Activated CD8-positive, alpha-beta memory T cell treated with anti-CD3 and anti-CD28 coated beads, Interleukin-2, amount 50 U/mL, for 1 hour (primary cell): ENCODE results near the gene OAF.
"Not testable (repeated sequence)": the region's sequence is repeated elsewhere in the genome, so short reads cannot be mapped to it uniquely, and the experiment has no call there.

ENCODE experiments used
- DNase-seq: peaks from one replicate; pipeline ENCODE4 v3.0.0-alpha.2; 2020; ENCODE audit errors: extremely low read depth

OAF gene

DNA sequence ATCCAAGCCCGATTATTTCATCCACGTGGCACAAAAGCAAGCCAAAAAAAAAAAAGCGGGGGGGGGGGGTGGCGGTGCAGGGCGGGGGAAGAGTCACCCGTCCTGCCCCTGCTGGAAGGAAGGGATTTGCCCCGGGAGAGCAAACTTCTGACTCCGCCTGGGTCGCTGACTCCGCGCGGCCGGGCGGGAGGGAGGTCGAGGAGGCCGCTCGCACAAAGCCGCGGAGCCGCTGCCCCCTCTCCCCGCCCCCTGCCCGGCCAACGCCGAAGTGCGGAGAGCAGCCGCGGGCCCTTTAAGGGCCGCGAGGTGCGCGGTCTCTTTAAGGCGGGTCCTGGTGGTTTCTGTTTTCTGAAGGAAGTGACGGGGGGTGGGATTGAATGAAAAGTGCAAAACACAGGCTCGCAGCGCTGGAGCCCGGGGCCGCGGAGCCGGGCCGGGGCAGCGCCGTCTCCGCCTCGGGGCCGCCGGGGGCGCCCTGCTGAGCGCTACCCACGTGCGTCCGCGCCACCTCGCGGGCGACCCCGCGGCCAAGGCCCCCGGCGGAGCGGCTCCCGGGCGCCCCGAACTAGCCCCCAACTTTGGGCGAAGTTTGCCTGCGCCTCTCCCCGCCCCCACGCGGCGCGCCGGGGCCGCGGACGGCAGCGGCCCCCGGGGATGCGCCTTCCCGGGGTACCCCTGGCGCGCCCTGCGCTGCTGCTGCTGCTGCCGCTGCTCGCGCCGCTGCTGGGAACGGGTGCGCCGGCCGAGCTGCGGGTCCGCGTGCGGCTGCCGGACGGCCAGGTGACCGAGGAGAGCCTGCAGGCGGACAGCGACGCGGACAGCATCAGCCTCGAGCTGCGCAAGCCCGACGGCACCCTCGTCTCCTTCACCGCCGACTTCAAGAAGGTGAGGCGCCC lies at the start of gene OAF:
TSS of gene OAF (plus strand) at position 407 of the 896 bp plus-strand sequence. CDS start at position 655, 248 bp downstream.
- no peak for DNase-seq

GRCh38 chr11:120167659-120168058 lies 43.2 kb upstream of the OAF start:
- no peak for DNase-seq

- DNase-seq, result no peak
Measured at GRCh38 chr11:120168108-120168959, 42.5 kb upstream of the OAF start.

GRCh38 chr11:120168960-120169681 lies 41.7 kb upstream of the OAF start:
- no peak for DNase-seq

GRCh38 chr11:120169981-120170698 lies 40.7 kb upstream of the OAF start:
- DNase-seq, result no peak

DNA sequence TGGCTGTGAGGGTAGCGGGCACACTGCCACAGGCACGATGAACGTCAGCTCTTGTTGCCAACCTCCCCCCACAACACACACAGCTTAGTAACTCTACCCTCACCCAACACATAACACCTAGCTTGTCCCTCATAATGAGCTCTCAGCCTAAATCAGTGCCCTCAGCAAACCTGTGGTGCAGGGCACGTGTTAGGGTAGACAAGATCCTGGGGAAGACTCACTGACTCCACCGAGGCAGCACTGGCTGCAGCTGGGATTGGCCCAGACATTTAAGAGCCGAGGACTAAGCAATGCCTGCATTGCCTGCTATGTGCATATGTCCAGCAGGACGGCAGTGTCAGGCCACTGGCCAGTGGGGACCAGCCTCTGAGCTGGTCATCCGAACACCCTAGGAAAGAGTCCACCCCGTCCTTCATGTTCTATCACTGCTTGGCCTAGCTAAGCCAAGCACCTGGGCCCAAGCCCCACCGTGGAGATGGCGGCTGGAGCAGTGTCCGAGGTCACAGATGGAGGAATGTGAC lies 40.0 kb upstream of the OAF start:
- no peak for DNase-seq

DNA sequence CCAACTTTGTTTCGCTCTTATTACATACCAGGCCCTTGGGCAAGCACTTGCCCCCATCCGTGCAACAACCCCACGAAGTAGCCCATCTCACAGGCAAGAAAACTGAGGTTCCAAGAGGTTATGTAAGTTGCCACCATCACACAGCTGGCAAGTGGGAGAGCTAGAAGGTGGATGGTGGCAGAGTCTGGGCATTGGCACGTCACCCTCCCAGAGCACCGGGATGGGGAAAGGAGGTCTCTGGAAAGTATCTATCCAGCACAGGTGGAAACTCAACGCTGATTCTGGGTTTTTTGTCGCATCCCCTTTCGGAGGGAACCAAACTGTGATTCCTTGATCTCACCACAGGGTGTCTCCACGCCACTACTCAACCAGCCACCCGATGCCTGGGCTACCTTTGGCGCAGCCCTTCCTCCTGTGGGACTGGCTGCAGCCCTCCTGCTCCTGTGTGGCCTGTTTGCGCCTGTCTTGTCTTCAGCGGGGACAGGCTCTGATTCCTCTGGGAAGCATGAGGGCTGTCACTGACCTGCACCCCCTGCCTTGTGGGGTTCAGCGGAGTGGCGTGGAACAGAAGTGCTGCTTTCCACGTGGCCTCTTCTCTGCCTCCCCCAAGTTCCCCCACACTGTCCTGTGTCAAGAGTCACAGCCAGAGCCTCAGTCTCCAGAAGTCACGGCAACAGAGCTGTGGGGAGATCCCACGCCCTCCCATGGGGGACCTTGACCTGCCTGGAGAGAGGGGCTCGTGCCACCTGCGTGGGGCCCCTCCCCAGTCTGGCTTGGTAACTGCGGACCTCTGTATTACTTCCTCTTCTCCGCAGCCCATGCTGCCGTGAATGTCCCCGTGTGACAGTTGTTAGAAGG lies 38.5 kb upstream of the OAF start:
- DNase-seq, result no peak

DNA sequence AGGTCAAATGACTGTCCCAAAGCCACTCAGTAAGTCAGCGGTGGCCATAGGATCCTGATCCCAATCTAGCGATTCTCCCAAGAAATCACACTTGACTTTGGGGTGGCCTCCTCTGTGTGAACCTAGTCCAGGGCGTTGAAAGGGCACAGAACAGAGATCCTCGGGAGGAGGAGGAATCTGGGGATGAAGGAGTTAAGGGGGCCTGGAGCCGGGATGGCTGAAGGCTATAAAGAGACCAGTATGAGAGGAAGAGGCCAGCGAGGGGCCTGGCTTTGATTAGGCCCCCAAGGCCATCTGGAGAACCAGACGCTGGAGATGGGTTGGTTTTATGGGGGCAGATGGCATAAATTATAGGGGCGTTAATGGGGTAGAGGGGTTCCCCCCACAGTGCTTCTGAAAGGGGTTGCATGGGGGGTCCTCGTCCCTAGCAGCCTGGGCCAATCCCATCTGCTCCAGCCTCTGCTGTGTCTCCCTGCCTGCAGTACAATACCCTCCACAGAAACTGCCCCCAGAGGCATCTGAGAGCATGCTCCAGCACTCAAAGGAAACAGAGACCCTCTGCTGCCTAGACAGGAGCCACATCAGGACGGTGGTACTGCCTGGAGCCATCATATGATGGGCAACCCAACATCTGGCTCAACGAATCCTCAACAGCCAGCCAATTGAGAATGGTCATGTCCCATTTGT lies 37.7 kb upstream of the OAF start:
- DNase-seq, result no peak

GRCh38 chr11:120173807-120174206 lies 37.0 kb upstream of the OAF start:
- no peak for DNase-seq

- no peak for DNase-seq
Measured at GRCh38 chr11:120174866-120175265, 36.0 kb upstream of the OAF start.

DNA sequence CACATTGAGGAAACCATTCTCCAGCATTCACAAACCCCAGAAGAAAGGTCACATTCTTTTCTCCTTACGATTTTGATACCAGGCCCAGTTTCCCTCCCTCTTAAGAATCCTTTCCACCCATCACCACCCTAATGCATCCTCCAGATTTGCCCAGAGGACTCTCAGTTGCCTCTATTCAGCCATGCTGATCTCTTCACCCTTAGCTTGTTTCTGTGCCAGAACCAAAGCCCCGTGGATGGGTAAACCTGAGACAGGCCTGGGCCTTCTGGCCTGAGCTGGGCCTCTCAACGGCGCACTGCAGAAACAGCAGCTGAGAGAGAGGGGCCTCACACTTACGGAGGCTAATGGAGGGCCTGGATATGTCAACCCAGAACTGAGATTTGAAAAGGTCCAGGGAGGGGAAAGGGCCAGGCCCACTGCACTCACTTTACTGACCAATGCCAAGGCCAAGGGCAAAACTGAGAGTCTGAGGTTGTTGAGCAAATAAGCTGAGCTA lies 32.2 kb upstream of the OAF start:
- DNase-seq, result no peak

DNA sequence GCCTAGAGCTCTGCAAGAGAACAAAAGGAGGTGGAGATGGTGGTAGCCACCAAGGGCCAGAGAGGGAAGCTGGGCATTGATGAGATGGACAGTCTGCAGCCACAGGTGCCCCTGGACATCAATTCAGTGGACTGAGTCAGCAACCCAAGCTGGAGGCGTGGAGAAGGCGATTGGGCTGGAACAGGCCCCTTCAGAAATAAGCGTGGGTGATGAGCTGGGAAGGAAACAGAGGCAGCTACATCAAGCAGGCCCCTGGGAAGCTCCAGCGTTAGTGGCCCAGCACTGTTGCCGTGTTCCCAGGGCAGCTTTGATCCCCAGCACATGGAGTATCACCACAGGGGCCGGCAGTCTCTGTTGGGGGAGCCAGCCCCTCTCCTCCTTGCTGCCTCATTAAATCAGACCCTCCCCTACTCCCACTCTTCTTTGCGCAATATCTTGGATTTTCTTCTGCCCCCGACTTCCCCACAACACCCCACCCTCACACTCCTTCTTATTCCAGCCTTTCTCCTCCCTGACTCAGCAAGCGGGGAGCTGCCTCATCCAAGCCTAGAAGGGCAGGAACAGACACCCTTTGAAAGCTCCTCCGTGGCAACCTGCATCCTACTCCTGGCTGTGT lies 31.7 kb upstream of the OAF start:
- DNase-seq, result no peak

GRCh38 chr11:120180063-120180462 lies 30.8 kb upstream of the OAF start:
- not testable (repeated sequence) for DNase-seq

DNA sequence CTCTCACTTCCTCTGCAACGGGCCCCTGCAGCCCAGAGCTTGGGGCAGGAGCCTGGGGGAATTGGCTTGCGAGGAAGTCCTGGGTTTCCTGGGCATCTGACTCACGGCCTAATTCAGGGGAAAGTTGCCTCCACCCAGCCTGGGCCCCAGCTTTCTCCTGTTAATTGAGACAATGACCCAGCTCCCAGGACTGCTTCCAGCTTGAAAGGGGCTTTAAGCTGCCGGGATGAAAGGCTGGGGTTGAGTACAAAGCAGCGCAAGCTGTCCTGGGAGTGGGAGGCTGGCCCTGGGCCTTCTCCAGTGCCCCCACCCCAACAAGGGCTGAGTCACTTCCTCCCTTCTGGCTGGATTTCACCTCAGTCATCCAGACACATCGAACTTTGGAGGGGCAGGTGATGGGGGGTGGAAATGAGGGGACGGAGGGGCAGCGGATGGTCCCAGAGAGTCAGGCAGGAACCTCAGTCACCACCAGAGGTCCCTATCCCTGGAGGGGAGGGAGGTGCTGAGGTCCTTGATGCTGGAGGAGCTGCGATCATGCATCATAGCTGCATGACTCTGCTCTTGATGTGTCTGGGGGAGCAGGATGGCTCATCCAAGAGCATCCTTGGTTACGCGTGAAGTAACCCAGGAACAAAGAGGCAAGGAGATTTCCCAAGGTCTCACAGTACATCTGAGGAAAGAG lies 30.1 kb upstream of the OAF start:
- DNase-seq, result no peak

DNA sequence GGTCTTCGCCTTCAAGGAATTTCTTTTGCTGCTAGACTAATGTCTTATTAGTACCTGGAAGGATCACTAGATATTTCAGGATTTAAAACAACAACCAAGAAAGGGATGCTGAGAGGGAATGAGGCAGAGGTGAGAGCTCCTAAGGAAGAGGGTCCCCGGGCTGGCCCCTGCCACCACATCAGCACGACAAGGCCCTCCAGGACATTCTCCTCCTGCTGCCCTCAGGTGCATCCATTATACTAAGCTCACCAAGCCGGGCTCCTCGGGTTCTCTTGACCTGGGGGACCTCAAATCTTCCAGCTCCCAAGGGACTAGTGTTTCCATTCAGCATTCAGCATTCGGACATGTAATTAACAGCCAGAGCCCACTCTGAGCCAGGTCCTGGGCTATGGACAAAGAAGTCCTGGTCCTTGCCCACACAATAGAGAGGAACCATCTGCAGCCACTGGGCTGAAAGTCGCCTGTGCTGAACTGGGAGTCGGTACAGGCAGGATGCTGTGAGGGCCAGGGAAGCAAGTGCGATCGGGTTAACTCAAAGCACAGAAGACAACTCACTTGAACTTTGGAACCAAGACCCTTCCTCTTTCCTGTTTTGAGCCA lies 29.4 kb upstream of the OAF start:
- DNase-seq, result no peak

- DNase-seq, result no peak
Measured at GRCh38 chr11:120182372-120182771, 28.5 kb upstream of the OAF start.

DNA sequence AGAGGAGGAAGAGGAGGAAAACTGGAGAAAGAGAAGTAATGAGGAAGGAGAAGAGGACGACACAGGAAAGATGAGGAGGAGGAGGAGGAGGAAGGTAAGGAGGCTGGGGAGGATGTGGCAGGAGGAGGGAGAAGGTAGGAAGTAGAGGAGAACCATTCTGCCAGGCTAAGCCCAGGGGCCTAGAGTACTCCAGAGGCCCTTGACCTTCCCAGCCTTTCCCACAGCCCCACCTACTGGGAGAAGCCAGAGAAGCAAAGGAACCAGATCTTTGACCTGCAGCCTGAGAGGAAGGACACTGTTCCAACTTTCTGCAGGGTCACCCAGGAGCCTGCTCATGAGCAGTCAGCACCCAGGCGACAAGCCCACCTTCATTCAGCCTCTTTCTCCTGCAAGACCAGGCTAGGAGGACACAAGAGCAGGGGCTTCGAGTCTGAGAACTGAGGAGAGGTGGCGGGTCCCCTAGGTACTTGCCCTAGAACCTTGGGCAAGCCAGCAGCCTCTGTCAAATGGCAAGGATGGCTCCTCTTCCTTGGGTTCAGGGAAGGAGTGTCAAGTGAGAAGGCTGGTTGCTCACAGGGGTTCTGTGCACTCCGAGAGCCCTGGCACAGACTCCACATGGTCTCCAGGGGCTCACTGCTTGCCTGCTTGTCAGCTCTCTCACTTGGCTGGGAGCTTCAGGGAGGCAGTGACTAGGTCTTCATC lies 27.9 kb upstream of the OAF start:
- DNase-seq, result no peak
